Daoy (cell line): ENCODE results near the gene AGBL4. TPM values are rescaled to one million over a fixed set of nuclear protein-coding genes. Genes with fewer than 3 reads are reported as not detected.
"Not testable (repeated sequence)": the region's sequence is repeated elsewhere in the genome, so short reads cannot be mapped to it uniquely, and the experiment has no call there.

Experiments
- DNase-seq: peaks from one replicate; pipeline ENCODE4 v3.0.0-alpha.2; 2015; ENCODE audit warnings: low read depth
- total RNA-seq: library from RNA; depleted of rRNA; stranded (reverse); fragments of >200 nt; shearing (Covaris generic); gene quantifications from 2 replicates; pipeline ENCODE4 v1.2.3, GENCODE V29; 2014; rRNA removed

Gene AGBL4
- 2.4 TPM in 1 of 2 replicates, not detected in the other for total RNA-seq

DNA sequence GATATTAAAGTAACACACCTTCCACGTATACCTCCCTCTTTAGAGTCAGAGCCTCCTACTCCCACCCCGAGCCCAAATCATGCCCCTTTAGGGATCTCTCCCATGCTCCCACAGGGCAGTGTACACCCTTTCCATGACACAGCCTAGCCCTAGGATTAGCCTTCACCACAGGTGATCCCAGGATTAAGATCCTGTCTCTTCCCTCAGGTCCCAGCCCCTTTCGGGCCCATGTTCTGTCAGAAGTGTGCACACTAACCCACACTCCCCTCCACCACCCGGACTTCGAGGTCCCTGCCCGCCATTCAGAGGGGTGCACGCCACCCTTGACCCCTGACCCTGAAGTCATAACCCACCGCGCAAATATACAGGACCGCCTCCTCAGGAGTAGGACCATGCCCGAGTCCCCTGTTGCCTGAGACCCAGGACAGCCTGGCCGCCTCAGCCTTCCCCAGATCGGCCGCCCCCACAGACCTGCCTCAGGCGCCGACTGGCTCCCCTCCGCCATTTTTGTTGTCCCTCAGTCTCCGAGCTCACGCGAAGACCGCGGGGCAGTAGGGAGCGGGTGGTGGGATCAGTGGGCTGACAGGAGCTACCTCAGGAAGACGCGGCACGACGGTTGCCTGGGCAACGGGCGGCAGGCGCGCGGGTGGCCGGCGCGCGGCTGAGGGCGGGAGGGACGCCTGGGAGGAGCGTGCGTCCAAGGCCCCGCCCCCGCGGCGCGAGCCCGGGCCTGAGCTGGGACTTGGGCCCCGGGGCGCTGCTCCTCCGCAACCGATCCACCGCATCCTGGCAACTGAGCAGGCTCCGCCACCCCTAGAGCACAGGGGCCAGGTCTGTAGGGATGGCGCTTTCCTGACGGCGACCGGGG is at the start of gene AGBL4:
AGBL4 (minus strand) TSS at position 663 of the 868 bp plus-strand sequence.
- DNase-seq: peak; percentile 81

DNA sequence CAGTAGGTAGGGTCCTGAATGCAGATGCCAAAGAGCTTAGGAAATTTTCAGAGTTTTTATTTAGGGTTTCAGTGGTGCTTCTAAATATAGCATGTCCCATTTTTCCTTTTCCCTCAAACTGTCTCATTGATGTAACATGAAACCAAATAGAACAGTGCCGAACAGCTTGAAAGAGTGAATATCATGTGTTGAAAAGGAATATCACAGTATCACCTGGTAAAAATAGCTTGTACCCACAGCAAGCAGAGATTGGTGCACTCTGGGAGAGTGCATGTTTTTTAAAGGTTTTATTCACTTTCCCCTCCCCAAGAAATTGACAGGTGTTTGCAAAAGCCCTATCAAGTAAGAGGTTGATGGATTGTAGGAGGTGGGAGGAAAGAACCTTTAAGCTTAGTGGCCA is 43.1 kb upstream of the AGBL4 start:
- no peak for DNase-seq

- DNase-seq: peak; percentile 39
These were observed 36.5 kb upstream of the AGBL4 start for GRCh38 chr1:50060279-50060678.

DNA sequence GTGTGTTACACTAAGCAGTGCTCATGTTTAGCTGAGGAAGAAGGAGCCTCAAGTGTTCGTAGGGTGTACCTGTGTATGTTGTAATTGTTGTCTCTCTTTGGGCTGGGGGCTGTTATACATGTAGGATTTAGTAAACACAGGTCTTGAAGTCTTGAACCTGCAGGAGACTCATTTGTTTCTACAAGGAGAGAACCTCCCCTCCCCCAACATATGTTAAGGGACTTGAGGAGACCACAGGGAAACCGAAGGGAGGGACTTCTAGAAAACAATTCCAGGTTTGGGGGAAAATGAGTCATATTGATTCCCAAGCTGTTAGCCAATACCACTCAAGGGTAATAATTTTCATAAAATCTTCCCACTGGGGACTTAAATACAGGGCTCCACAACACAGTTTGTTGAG is 25.0 kb upstream of the AGBL4 start:
- DNase-seq: peak; percentile 7

DNA sequence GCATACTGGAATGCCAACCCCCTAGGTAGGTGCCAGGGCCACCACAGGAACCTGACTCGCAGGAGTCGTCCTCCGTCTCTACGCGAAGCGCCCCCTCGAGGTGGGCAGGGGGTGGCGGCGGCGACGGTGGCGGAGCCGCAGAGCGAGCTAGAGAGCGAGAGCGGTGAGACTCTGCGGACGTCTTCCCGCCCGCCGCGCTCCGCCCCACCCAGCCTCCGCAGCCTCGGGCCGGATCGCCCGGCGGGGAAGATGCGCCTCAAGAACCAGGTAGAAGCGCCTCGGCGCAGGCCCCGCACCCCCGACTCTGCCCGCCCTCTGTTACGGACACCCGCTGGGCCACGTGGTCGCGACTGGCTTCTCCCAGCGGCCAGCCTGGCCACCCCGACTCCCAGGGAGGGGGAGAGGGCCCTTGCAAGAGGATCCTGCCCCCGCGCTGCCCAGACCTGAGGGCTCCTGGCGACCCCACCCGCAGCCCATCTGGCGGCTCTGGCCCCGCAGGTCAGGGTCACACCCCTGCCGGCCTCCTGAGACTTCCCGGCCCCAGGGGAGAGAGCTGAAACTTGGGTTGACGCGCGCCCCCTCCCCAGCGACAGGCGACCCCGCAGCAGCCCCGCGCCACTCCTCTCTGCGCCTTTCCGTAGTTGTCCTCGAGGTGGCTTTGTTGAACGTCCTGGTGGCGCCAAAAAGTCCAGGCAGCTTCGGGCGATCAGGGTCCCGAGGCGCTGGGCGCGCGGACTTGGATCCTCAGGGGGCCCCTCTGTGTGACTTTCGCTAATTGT is 24.4 kb upstream of the AGBL4 start:
- DNase-seq: peak; percentile 68

DNA sequence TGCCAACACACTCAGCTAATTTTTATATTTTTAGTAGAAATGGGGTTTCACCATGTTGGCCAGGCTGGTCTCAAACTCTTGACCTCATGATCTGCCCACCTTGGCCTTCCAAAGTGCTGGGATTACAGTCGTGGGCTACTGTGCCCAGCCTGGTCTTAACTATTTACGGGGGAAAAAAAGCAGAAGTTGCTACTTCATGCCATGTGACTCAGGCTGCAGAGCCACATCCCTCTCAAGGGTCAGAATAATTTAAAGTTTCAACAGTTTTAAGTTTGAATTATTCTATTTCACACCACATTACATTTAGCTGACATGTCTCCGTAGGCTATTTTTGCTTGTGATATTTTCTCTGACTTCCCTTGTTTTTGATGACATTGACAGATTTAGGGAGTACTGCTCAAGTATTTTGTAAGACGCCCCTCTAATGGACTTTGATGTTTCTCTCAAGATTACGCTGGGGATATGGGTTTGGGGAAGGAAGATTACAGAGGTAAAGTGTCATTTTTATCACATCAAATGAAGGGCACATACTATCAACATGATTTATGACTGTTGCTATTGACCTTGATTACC is 14.6 kb upstream of the AGBL4 start:
- no peak for DNase-seq

DNA sequence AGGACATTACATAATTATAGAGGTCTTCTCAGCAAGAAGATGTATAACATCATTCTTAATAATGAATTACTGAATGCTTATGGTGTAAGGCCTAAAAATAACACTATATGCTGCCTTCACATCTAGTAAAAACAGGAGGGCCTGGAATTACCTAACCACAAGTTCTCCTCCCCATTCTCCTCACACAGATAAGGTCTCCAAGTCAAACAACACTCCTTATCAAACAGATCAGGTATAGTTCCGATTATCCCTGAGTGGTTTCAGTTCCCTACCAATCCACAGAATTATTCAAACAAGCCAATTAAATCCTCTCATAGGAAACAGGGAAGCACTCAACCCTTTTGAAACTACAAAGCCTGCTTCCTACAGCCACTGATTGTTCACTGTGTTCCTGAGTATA is 4.0 kb upstream of the AGBL4 start:
- DNase-seq: no peak

GRCh38 chr1:49995734-49996133 is 28.0 kb downstream of the AGBL4 start:
- DNase-seq: no peak

- no peak for DNase-seq
These were observed 52.7 kb downstream of the AGBL4 start for GRCh38 chr1:49971088-49971487.

DNA sequence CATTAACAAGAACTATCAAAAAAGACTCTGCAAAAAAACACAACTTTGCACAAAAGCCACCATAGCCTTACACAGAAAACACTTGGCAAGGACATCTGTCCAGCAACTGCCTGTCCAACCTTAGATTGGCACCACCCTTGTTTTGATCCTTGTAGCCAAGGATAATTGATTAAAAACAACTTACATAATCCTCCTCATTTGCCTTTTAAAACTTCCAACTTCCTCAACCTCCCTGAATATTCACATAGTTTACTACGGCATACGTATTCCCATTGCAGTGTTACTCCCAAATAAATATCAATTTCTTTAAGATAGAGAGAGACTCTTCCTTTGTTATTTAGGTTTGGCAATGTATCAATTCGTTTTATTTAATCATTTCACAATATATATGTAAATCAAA is 72.4 kb downstream of the AGBL4 start:
- DNase-seq: no peak

DNA sequence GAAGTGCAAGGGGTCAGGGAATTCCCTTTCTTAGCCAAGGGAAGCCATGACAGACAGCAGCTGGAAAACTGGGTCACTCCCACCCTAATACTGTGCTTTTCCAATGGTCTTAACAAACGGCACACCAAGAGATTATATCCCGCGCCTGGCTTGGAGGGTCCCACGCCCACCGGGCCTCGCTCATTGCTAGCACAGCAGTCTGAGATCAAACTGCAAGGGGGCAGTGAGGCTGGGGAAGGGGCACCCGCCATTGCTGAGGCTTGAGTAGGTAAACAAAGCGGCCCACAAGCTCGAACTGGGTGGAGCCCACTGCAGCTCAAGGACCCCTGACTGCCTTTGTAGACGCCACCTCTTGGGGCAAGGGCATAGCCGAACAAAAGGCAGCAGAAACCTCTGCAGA is 108.5 kb downstream of the AGBL4 start:
- DNase-seq: not testable (repeated sequence)

GRCh38 chr1:49906365-49906764 is 117.4 kb downstream of the AGBL4 start:
- DNase-seq: no peak

- peak; percentile 2 for DNase-seq
These were observed 159.2 kb downstream of the AGBL4 start for GRCh38 chr1:49864581-49864980.

- no peak for DNase-seq
These were observed 169.0 kb downstream of the AGBL4 start for GRCh38 chr1:49854741-49855140.

DNA sequence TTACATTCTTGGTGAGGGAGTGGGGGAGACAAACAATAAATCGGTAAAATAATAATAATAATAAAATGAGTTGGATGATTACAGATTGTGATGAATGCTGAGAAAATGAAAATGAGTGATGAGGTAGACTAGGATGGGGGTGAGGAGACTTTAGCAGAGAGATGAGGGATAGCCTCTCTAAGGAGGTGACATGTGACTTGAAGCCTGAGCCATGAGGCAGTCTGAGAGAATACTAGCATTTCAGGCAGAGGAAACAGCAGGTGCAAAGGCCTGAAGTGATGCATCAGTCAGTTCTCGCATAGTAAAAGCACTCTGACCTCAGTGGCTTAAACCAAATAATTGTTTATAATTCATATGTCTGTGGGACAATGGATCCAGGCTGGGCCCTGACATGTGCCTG is 181.2 kb downstream of the AGBL4 start:
- no peak for DNase-seq

DNA sequence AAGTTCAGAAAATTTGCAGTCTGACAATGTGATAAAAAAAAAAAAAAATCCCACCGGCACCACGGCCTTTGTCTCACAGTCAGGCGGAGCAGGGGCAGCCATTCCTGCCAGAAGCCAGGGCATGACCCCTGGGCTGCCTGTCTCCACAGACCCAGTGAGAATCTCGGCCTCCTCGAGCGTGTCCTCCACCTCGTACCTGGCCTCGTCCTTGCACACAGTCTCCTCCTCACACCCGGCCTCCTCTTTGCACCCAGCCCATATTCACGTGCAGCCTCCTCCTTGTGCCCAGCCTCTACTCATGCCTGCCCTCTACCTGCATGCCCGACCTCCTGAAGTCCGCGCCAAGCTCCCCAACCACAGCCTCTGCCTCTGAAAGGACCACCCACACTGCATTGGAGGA is 182.0 kb downstream of the AGBL4 start:
- DNase-seq: no peak

- DNase-seq: no peak
These were observed 199.5 kb downstream of the AGBL4 start for GRCh38 chr1:49824261-49824660.

DNA sequence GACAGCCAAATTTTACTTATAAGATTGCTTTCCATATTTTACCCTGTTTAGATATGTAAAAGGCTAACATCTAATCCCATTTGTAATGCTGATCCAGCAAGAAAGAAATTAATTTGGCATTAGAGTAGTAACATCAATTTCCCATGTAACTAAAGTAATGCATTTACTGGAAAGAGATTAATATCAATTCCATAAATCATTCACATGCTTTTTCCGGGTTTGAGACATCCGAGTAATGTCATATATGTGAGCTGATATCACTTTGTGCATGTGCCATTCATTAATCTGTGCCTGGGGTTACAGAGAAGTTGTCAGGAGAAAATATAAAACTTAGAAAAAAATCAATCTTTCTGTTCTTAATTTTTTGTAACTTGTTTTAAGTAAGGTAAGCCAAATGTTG is 206.1 kb downstream of the AGBL4 start:
- no peak for DNase-seq

DNA sequence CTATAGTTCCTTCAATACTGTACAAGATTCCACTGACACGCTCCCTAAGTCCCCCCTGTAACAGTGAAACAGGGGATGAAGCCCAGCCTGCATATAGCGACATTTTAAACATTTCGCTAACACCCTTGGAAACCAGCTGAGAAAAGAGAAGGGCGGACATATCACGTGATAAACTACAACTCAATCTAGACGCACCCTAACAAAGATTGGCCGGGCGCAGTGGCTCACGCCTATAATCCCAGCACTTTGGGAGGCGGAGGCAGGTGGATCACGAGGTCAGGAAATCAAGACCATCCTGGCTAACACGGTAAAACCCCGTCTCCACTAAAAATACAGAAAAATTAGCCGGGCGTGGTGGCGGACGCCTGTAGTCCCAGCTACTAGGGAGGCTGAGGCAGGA is 236.7 kb downstream of the AGBL4 start:
- not testable (repeated sequence) for DNase-seq

DNA sequence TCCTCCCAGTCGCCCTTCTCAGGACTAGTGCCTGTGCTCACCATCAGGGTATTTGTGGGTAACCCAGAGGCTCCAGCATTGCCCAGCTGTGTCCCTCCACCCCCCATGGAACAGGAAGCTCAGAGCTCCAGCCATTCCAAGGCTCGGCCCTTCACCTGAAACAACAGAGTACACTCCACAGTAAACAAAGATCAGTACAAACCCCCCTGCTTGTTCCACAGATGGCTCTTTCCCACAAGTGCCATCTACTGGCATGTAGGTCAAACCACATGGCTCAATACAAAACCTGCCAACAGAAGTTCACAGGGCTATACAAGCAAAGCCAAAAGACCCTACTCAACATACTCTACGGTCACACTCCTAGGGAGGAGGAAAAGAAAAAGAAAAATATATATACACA is 258.7 kb downstream of the AGBL4 start:
- DNase-seq: no peak

- DNase-seq: not testable (repeated sequence)
These were observed 285.6 kb downstream of the AGBL4 start for GRCh38 chr1:49738118-49738517.

- DNase-seq: no peak
These were observed 295.4 kb downstream of the AGBL4 start for GRCh38 chr1:49728377-49728776.

- no peak for DNase-seq
These were observed 300.1 kb downstream of the AGBL4 start for GRCh38 chr1:49723662-49724061.
